Chondrocyte (in vitro differentiated cells): ENCODE measurements around the gene WDR55. TPM values are rescaled to one million over a fixed set of nuclear protein-coding genes. Genes with fewer than 3 reads are reported as not detected.
A peak's percentile ranks its signal among the peaks of the same experiment; 100 is the strongest.
"Not testable (repeated sequence)": the region's sequence is repeated elsewhere in the genome, so short reads cannot be mapped to it uniquely, and the experiment has no call there.

Experiments
- DNase-seq: peaks from one replicate; pipeline ENCODE4 v3.0.0; 2021; ENCODE audit warnings: mixed read lengths, low spot score
- H3K27ac Mint-ChIP-seq: one replicate; pipeline ENCODE4 v1.8.0; 2021; ENCODE audit warnings: mild to moderate bottlenecking, moderate library complexity, mixed read lengths; ENCODE audit not compliant: unreplicated experiment
- H3K27me3 Mint-ChIP-seq: 2 replicates; pipeline ENCODE4 v1.8.0; 2021; ENCODE audit warnings: low read depth, mixed read lengths
- H3K36me3 Mint-ChIP-seq: 2 replicates; pipeline ENCODE4 v1.8.0; 2021; ENCODE audit warnings: low read depth, mixed read lengths
- H3K4me1 Mint-ChIP-seq: 2 replicates; pipeline ENCODE4 v1.8.0; 2021; ENCODE audit warnings: low read depth, mild to moderate bottlenecking, mixed read lengths
- H3K4me3 Mint-ChIP-seq: one replicate; pipeline ENCODE4 v1.8.0; 2021; ENCODE audit warnings: mild to moderate bottlenecking, moderate library complexity, mixed read lengths; ENCODE audit not compliant: unreplicated experiment
- H3K9me3 Mint-ChIP-seq: 2 replicates; pipeline ENCODE4 v1.8.0; 2021; ENCODE audit warnings: low read depth, mixed read lengths
- long read RNA-seq: library from polyadenylated mRNA; stranded (forward); transcript quantifications from one replicate; pipeline ENCODE4 v2.0.0, GENCODE V29; 2021
- total RNA-seq: library from RNA; stranded (reverse); gene quantifications from 3 replicates; pipeline ENCODE4 v1.2.1, GENCODE V29; 2021
- TF ChIP-seq, protein P1 (sequence below): fragments of 200-600 bp; sonication (generic); IDR thresholded peaks from 2 replicates; pipeline ENCODE4 v1.5.0; 2021; ENCODE audit warnings: antibody characterized with exemption, mild to moderate bottlenecking, moderate library complexity

Gene WDR55
- 24.5 to 31.4 TPM (median 24.6 TPM) in 3 replicates for total RNA-seq
- long read RNA-seq, full-length matches to known transcripts: 36 of 64 reads
- long read RNA-seq, partial matches to known transcripts: 4 of 64 reads
- long read RNA-seq, other reads (novel, unspliced or antisense): 24 of 64 reads

DNA sequence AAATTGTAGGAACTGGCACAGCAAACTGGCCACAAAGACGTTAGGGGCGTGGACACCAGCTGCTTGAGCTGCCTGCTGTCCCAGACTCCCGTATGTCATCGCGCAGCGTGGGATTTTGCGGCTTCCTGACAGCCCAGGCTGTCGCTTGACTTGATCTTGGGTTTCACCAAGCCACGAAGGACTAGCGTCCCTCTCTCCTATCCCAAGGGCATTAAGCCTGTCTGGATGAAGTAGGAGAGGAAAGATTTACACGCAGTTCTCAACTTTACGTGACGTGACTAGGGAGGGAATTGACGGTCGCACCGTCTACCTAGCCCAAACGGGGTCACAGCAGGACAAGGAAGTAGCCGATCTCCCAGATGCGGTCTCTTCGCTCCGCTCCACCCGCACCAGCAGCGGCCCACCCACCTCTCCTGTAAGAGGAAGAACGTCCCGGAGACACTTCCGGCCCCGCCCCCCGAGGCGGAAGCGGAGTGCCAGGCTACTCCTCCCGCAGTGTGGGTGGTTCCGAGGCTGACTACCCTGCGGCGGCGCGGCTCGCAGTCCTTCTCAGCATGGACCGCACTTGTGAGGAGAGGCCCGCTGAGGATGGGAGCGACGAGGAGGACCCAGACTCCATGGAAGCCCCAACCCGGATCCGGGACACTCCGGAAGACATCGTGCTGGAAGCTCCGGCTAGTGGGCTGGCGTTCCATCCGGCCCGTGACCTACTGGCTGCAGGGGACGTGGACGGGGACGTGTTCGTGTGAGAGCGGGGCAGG, at the start of gene WDR55:
WDR55 (plus strand) TSS at position 546 of the 761 bp plus-strand sequence; CDS start at position 555, 9 bp downstream.
- Mint-ChIP-seq H3K4me3 (peak within 1 kb of the TSS; percentile 97), H3K27ac (peak within 1 kb of the TSS; percentile 99), H3K27me3 (no peaks in the 10 kb centered on the region), H3K9me3 (no peaks in the 10 kb centered on the region), H3K4me1 (peaks cover 38% of the 10 kb centered on the region), H3K36me3 (peaks cover 34% of the 10 kb centered on the region)
- TF ChIP-seq, protein P1, sequence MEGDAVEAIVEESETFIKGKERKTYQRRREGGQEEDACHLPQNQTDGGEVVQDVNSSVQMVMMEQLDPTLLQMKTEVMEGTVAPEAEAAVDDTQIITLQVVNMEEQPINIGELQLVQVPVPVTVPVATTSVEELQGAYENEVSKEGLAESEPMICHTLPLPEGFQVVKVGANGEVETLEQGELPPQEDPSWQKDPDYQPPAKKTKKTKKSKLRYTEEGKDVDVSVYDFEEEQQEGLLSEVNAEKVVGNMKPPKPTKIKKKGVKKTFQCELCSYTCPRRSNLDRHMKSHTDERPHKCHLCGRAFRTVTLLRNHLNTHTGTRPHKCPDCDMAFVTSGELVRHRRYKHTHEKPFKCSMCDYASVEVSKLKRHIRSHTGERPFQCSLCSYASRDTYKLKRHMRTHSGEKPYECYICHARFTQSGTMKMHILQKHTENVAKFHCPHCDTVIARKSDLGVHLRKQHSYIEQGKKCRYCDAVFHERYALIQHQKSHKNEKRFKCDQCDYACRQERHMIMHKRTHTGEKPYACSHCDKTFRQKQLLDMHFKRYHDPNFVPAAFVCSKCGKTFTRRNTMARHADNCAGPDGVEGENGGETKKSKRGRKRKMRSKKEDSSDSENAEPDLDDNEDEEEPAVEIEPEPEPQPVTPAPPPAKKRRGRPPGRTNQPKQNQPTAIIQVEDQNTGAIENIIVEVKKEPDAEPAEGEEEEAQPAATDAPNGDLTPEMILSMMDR: peak; percentile 5
- peak; percentile 98 for DNase-seq

DNA sequence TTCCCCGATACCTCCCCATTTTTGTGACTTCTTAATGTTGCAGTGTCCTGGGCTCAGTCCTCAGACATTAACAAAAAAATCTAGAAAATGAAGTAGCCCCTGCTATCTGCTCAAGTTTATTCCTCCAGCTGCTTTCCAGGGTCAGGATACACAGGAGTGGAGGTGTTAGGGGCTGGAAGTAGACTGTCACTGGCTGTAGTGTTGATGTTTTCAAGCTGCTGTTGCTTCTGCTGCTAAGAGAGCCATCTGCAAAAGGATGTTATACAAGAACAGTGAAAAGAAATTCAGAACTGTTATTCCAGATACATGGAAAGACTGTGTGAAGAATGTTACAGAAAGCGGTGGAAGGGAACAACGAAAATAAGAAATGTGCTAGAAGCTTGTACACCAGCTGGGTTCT, 42.4 kb upstream of the WDR55 start:
- H3K27ac Mint-ChIP-seq: no peak overlapping the region
- H3K4me3 Mint-ChIP-seq: no peak overlapping the region
- TF ChIP-seq, protein P1: no peak
- peaks cover 34% of the 10 kb centered on the region for H3K27me3 Mint-ChIP-seq
- H3K36me3 Mint-ChIP-seq: peaks cover 3% of the 10 kb centered on the region
- H3K9me3 Mint-ChIP-seq: peaks cover 4% of the 10 kb centered on the region
- DNase-seq: no peak
- no peaks in the 10 kb centered on the region for H3K4me1 Mint-ChIP-seq

DNA sequence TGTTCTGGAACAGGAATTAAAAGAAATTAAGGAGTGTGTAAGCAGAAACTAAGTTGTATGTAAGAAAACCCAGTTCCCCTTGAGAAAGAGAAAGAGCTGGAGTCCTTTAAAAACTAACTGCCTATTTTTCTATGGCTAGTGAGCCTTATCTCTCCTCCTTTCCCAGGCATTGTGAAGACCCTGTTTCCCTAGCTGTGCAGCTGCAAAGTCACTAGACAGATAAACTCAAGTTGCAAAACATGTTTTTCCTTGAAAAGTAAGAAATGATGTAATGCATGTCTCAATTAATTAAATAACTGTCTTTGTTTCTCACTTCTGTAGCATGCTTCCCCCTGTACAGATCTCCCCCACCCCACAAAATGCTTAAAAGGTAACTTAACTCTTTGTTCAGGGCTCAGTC, 41.6 kb upstream of the WDR55 start:
- H3K27me3 Mint-ChIP-seq: peaks cover 31% of the 10 kb centered on the region
- not testable (repeated sequence) for DNase-seq, H3K4me3 Mint-ChIP-seq, H3K36me3 Mint-ChIP-seq, H3K27ac Mint-ChIP-seq, H3K4me1 Mint-ChIP-seq, H3K9me3 Mint-ChIP-seq

DNA sequence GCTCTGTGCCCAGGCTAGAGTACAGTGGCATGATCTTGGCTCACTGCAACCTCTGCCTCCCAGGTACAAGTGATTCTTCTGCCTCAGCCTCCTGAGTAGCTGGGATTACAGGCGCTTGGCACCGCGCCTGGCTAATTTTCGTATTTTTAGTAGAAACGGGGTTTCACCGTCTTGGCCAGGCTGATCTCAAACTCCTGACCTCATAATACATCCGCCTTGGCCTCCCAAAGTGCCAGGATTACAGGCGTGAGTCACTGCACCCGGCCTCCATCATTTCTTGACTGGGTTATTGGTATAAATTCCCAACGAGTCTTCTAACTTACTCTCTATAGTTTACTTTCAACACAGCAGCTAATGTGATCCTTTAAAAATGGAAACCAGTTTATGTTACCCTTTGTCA, 39.8 kb upstream of the WDR55 start:
- Mint-ChIP-seq H3K9me3 (peaks cover 11% of the 10 kb centered on the region), H3K27me3 (peaks cover 17% of the 10 kb centered on the region)
- not testable (repeated sequence) for H3K4me3 Mint-ChIP-seq, H3K4me1 Mint-ChIP-seq, H3K36me3 Mint-ChIP-seq, DNase-seq, H3K27ac Mint-ChIP-seq

DNA sequence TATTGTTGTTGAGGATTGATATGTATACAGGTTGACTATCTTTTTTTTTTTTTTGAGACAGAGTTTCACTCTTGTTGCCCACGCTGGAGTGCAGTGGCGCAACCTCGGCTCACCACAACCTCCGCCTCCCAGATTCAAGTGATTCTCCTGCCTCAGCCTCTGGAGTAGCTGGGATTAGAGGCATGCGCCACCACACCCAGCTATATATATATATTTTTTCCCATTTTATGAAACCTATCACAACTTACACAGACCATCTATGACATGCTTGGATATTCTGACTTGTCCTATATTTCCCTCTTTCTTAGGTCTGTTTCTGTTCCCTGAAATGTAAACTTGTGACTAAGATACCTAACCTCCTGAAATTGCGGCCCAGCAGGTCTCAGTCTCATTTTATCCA, 36.7 kb upstream of the WDR55 start:
- TF ChIP-seq, protein P1: no peak
- H3K27ac Mint-ChIP-seq: no peak overlapping the region
- no peak overlapping the region for H3K4me3 Mint-ChIP-seq
- H3K9me3 Mint-ChIP-seq: peaks cover 11% of the 10 kb centered on the region
- peaks cover 3% of the 10 kb centered on the region for H3K4me1 Mint-ChIP-seq
- H3K36me3 Mint-ChIP-seq: peaks cover 1% of the 10 kb centered on the region
- no peak for DNase-seq
- H3K27me3 Mint-ChIP-seq: peaks cover 2% of the 10 kb centered on the region

DNA sequence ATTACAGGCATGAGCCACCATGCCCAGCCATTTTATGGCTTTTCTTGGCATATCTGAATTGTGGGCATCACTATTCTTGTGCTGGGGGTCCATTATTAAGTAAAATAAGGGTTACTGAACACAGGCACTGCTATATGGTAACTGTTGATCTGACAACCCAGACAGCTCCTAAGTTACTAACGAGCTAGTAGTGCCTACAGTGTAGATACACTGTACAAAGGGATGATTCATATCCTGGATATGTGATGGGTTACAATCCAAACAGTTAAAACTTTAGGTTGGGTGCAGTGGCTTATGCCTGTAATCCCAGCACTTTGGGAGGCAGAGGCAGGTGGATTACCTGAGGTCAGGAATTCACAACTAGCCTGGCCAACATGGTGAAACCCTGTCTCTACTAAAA, 36.0 kb upstream of the WDR55 start:
- Mint-ChIP-seq H3K4me3 (no peak overlapping the region), H3K27me3 (peaks cover 2% of the 10 kb centered on the region), H3K36me3 (peaks cover 1% of the 10 kb centered on the region), H3K9me3 (peaks cover 11% of the 10 kb centered on the region), H3K4me1 (peaks cover 3% of the 10 kb centered on the region), H3K27ac (no peak overlapping the region)
- TF ChIP-seq, protein P1: no peak
- DNase-seq: no peak
